ENCODE results near the gene RBM24.

GRCh38 chr6:17303444-17303843 is 22.3 kb downstream of the RBM24 start:
- TF ChIP-seq PKNOX1 (IDR thresholded peaks at IDR 0.05): no peak
- no peak for TF ChIP-seq FOXK2 (IDR thresholded peaks at IDR 0.05)
- no peak for TF ChIP-seq SP1 (IDR thresholded peaks at IDR 0.05)
- no peak for TF ChIP-seq ZNF384 (IDR thresholded peaks at IDR 0.05)
- TF ChIP-seq SUZ12 (IDR thresholded peaks at IDR 0.05): no peak
- no peak for TF ChIP-seq FOXM1 (IDR thresholded peaks at IDR 0.05; ENCODE audit: borderline replicate concordance)

All from HEK293T (cell line).